A549 (cell line): ENCODE measurements around the gene AHR. TPM values are rescaled to one million over a fixed set of nuclear protein-coding genes. Genes with fewer than 3 reads are reported as not detected.

ENCODE experiments used
- ATAC-seq, 2 experiments: fragments of 200-7000 bp in 1 of 2; fragments of >200 bp in 1 of 2; cut with Nextera tagmentation in 1 of 2; cut with Tn5 transposase in 1 of 2; 3 replicates each; pipeline versions ENCODE4 v1.8.0 to v1.9.1; 2018 to 2020; ENCODE audit warnings: mild to moderate bottlenecking in 1 of 2, moderate library complexity in 1 of 2
- CTCF ChIA-PET: fragments of 300-600 bp; sonication (Branson Sonifier 250); formaldehyde crosslinking; extraction: SDS; loops from one replicate; lab custom pipeline; 2021; ENCODE audit warnings: antibody characterized with exemption, inconsistent platforms; lab: Yijun Ruan, JAX
- POLR2A ChIA-PET: fragments of 350-600 bp; formaldehyde crosslinking; extraction: SDS; loops from one replicate; lab custom pipeline; 2021; ENCODE audit warnings: antibody characterized with exemption, inconsistent platforms; lab: Yijun Ruan, JAX
- DNase-seq, 2 experiments: peaks; one replicate each; pipeline versions ENCODE4 v3.0.0 to v3.0.0-alpha.2; 2011 to 2016; ENCODE audit warnings: low read depth in 1 of 2, low spot score in 1 of 2
- FAIRE-seq: peaks from 2 replicates; lab custom pipeline; 2011; peaks lifted over from hg19 to GRCh38; lab: Jason Lieb, UNC
- H3K27ac ChIP-seq, 2 experiments: fragments of >200 bp; sonication (Bioruptor Twin); formaldehyde crosslinking; 3 replicates each; pipeline ENCODE4 v1.5.1; 2016 to 2017
- H3K4me1 ChIP-seq: fragments of >200 bp; sonication (Bioruptor Twin); formaldehyde crosslinking; 3 replicates; pipeline ENCODE4 v1.6.1; 2016
- H3K4me2 ChIP-seq: fragments of >200 bp; sonication (Bioruptor Twin); formaldehyde crosslinking; 3 replicates; pipeline ENCODE4 v1.6.1; 2016
- H3K4me3 ChIP-seq: fragments of >200 bp; sonication (Bioruptor Twin); formaldehyde crosslinking; 3 replicates; pipeline ENCODE4 v1.5.1; 2016
- H3K9me3 ChIP-seq: fragments of >200 bp; sonication (Bioruptor Twin); formaldehyde crosslinking; 3 replicates; pipeline ENCODE4 v1.6.1; 2016
- CBX8 ChIP-seq: fragments of 200-600 bp; sonication (generic); IDR thresholded peaks from 2 replicates; pipeline ENCODE4 v1.6.1; 2016
- CHD2 ChIP-seq: fragments of 150-350 bp; IDR thresholded peaks from 2 replicates; pipeline ENCODE4 v1.6.1; 2014; ENCODE audit warnings: low read length; ENCODE audit not compliant: partially characterized antibody
- EHF ChIP-seq: fragments of 250-450 bp; sonication (Bioruptor Pico); IDR thresholded peaks from 2 replicates; pipeline ENCODE4 v1.5.0; 2020; ENCODE audit warnings: mild to moderate bottlenecking
- ESRRA ChIP-seq: fragments of 150-350 bp; IDR thresholded peaks from 2 replicates; pipeline ENCODE4 v1.6.1; 2014; ENCODE audit warnings: mild to moderate bottlenecking, low read length, borderline replicate concordance
- FOSL2 ChIP-seq, 2 experiments: fragments of 450-650 bp in 1 of 2; fragments of >200 bp in 1 of 2; sonication (Bioruptor Twin) in 1 of 2; formaldehyde crosslinking; IDR thresholded peaks; 2 replicates each; pipeline versions ENCODE4 v1.5.0 to v1.6.1; 2016 to 2020; ENCODE audit warnings: mild to moderate bottlenecking in 1 of 2, moderate library complexity in 1 of 2
- GATA3 ChIP-seq: IDR thresholded peaks from 2 replicates; pipeline ENCODE4 v1.6.1; 2012; ENCODE audit warnings: borderline replicate concordance
- JUNB ChIP-seq: fragments of >200 bp; sonication (Bioruptor Twin); formaldehyde crosslinking; IDR thresholded peaks from 2 replicates; pipeline ENCODE4 v1.6.1; 2016
- KDM5A ChIP-seq: fragments of 200-600 bp; sonication (generic); IDR thresholded peaks from 2 replicates; pipeline ENCODE4 v1.6.1; 2016; ENCODE audit warnings: antibody characterized with exemption, mild to moderate bottlenecking
- MAFK ChIP-seq: fragments of 450-650 bp; IDR thresholded peaks from 2 replicates; pipeline ENCODE4 v1.6.1; 2014; ENCODE audit not compliant: partially characterized antibody
- RAD21 ChIP-seq, 2 experiments: fragments of >200 bp in 1 of 2; sonication (Bioruptor Twin) in 1 of 2; formaldehyde crosslinking in 1 of 2; IDR thresholded peaks in 1 of 2; conservative IDR thresholded peaks in 1 of 2; 2 replicates in 1 of 2; 3 replicates in 1 of 2; pipeline ENCODE4 v1.6.1; 2012 to 2018; ENCODE audit warnings: inconsistent platforms in 1 of 2
- SREBF2 ChIP-seq: fragments of 450-650 bp; IDR thresholded peaks from 2 replicates; pipeline ENCODE4 v1.6.1; 2014; ENCODE audit warnings: mild to moderate bottlenecking, moderate library complexity
- TP53 ChIP-seq: fragments of 250-450 bp; sonication (Bioruptor Pico); IDR thresholded peaks from 2 replicates; pipeline ENCODE4 v1.5.0; 2021; ENCODE audit warnings: mild to moderate bottlenecking, moderate library complexity
- WGBS: methylation state at CpG from one replicate; pipeline ENCODE4 v1.1.6; 2017; ENCODE audit errors: missing lambda C conversion rate; 5-methylcytosine and 5-hydroxymethylcytosine counted together
- polyA plus RNA-seq, 4 experiments: library from polyadenylated mRNA; depleted of rRNA in 3 of 4; stranded (reverse); fragments of >200 nt; fragmentation: RNase III in 1 of 4; extraction: RNeasy Plus Mini Kit Qiagen cat#74134 plus additional on column Dnase treatment in 1 of 4; gene quantifications; 2 replicates in 3 of 4; 3 replicates in 1 of 4; pipeline ENCODE4 v1.2.3, GENCODE V29; 2011 to 2017
- TF ChIP-seq, protein P1 (sequence below): fragments of 150-350 bp; IDR thresholded peaks from 2 replicates; pipeline ENCODE4 v1.6.1; 2014; ENCODE audit warnings: low read depth, mild to moderate bottlenecking, low read length
- TF ChIP-seq, protein P2 (sequence below): fragments of 200-600 bp; sonication (generic); IDR thresholded peaks from 2 replicates; pipeline ENCODE4 v1.6.1; 2016; ENCODE audit warnings: antibody characterized with exemption, mild to moderate bottlenecking, moderate library complexity
- TF ChIP-seq, protein P3 (sequence below): fragments of 250-450 bp; sonication (Bioruptor Pico); IDR thresholded peaks from 2 replicates; pipeline ENCODE4 v1.5.0; 2021; ENCODE audit warnings: mild to moderate bottlenecking, moderate library complexity, borderline replicate concordance

Gene AHR
- polyA plus RNA-seq, 2 of the 4 experiments (the other 2 are of a cell fraction), result 9.1 to 14.3 TPM

DNA sequence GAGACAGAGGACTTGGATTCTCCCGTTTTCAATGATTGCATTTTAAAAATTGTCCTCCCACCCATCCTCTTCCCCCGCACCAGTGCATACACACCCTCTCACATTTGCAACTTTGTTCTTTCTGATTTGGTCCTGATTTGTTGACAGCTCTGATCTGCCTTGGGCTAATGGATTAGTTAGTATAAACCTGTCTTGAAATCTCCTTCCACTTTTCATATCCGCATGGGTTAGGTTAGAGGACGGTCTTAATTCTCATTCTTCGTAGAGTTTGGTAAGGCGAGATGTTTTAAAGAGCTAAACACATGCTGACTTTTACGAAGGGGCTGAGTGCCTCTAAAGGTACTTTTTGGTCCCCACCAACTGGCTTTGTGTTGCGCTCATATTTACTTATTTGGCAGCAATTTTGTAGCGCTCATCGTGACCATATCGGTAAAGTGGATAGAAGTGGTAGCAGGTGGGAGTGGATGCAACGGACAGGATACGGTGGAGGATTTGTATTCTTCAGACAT is 1.1 kb downstream of the AHR start:
- 1% methylated on average over 13 of the region's 13 CpGs for WGBS
- H3K27ac ChIP-seq, result peak overlapping the region; percentile 90 to 95
- ATAC-seq (peak in 1 of 2 experiments; percentile 24; a peak in 4 of 6 replicates), FAIRE-seq (no peak), DNase-seq (peak in 1 of 2 experiments; percentile 42)
- ChIA-PET POLR2A (interaction anchor here (0.6 to 2.9 kb wide), 4 partner anchors 10 to 169 kb away, joined by 4 to 20 read pairs (median 10); no protein-coding TSS in a partner anchor), CTCF (interaction anchor here (1.0 to 1.7 kb wide), 3 partner anchors 225 to 317 kb away, joined by 3 to 4 read pairs (median 4); no protein-coding TSS in a partner anchor)
- H3K9me3 ChIP-seq, result peaks cover 6% of the 10 kb centered on the region; the same call in 1 of the 3 replicates
- peak overlapping the region; percentile 84 for H3K4me3 ChIP-seq
- peaks cover 40% of the 10 kb centered on the region for H3K4me1 ChIP-seq
- H3K4me2 ChIP-seq, result peak overlapping the region; percentile 83
- TF ChIP-seq, protein P1, sequence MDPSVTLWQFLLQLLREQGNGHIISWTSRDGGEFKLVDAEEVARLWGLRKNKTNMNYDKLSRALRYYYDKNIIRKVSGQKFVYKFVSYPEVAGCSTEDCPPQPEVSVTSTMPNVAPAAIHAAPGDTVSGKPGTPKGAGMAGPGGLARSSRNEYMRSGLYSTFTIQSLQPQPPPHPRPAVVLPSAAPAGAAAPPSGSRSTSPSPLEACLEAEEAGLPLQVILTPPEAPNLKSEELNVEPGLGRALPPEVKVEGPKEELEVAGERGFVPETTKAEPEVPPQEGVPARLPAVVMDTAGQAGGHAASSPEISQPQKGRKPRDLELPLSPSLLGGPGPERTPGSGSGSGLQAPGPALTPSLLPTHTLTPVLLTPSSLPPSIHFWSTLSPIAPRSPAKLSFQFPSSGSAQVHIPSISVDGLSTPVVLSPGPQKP, result no peak
- 0 out of 2 replicates have a peak, but pooled peaks have one; percentile 1 for TF ChIP-seq KDM5A
- TF ChIP-seq GATA3, result 0 out of 2 replicates have a peak, but pooled peaks have one; percentile 4
- no peak for TF ChIP-seq MAFK
- no peak for TF ChIP-seq EHF (CRISPR knock-in tag)
- TF ChIP-seq, protein P2, sequence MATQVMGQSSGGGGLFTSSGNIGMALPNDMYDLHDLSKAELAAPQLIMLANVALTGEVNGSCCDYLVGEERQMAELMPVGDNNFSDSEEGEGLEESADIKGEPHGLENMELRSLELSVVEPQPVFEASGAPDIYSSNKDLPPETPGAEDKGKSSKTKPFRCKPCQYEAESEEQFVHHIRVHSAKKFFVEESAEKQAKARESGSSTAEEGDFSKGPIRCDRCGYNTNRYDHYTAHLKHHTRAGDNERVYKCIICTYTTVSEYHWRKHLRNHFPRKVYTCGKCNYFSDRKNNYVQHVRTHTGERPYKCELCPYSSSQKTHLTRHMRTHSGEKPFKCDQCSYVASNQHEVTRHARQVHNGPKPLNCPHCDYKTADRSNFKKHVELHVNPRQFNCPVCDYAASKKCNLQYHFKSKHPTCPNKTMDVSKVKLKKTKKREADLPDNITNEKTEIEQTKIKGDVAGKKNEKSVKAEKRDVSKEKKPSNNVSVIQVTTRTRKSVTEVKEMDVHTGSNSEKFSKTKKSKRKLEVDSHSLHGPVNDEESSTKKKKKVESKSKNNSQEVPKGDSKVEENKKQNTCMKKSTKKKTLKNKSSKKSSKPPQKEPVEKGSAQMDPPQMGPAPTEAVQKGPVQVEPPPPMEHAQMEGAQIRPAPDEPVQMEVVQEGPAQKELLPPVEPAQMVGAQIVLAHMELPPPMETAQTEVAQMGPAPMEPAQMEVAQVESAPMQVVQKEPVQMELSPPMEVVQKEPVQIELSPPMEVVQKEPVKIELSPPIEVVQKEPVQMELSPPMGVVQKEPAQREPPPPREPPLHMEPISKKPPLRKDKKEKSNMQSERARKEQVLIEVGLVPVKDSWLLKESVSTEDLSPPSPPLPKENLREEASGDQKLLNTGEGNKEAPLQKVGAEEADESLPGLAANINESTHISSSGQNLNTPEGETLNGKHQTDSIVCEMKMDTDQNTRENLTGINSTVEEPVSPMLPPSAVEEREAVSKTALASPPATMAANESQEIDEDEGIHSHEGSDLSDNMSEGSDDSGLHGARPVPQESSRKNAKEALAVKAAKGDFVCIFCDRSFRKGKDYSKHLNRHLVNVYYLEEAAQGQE, result 0 out of 2 replicates have a peak, but pooled peaks have one; percentile 4

DNA sequence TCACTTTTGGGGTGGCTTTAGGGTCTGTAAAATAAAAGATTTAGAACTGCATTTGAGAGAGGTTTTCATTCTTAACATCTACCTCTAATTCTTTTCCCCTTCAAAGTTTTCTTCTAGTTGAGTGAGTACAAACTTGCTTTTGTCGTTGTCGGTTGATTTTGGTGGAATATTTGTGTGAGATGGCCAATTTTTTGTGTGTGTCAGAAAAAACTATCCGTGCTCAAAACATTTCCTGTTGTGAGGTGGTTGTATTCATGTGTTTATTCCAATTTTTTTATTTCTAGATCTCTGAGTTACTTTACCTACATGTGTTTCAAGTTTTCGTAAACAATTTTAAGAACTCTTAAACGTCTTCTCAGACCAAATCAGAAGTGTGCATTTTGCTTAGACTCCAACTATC is 1.6 kb downstream of the AHR start:
- Histone ChIP-seq H3K27ac (peak overlapping the region; percentile 90 to 95), H3K9me3 (peaks cover 6% of the 10 kb centered on the region; the same call in 1 of the 3 replicates), H3K4me1 (peaks cover 45% of the 10 kb centered on the region), H3K4me2 (peak overlapping the region; percentile 83), H3K4me3 (peak overlapping the region; percentile 84)
- 5% methylated on average over 5 of the region's 5 CpGs for WGBS
- ChIA-PET POLR2A (interaction anchor here (0.6 to 2.9 kb wide), 2 partner anchors 23 to 157 kb away, joined by 5 to 20 read pairs; no protein-coding TSS in a partner anchor), CTCF (interaction anchor here (1.0 kb wide), 2 partner anchors 225 to 317 kb away, joined by 3 to 4 read pairs; no protein-coding TSS in a partner anchor)
- no peak for ATAC-seq
- peak; percentile 32 for FAIRE-seq
- TF ChIP-seq JUNB (no peak), ESRRA (no peak), TP53 (CRISPR knock-in tag) (no peak), RAD21 (conservative IDR thresholded peaks at IDR 0.05 in 1 of 2, IDR thresholded peaks at IDR 0.05 in 1 of 2) (no peak), FOSL2 (IDR thresholded peaks at IDR 0.05) (no peak), FOSL2 (CRISPR knock-in tag; IDR thresholded peaks at IDR 0.05) (no peak), MAFK (no peak), CHD2 (no peak), CBX8 (no peak), SREBF2 (no peak)
- TF ChIP-seq, protein P3, sequence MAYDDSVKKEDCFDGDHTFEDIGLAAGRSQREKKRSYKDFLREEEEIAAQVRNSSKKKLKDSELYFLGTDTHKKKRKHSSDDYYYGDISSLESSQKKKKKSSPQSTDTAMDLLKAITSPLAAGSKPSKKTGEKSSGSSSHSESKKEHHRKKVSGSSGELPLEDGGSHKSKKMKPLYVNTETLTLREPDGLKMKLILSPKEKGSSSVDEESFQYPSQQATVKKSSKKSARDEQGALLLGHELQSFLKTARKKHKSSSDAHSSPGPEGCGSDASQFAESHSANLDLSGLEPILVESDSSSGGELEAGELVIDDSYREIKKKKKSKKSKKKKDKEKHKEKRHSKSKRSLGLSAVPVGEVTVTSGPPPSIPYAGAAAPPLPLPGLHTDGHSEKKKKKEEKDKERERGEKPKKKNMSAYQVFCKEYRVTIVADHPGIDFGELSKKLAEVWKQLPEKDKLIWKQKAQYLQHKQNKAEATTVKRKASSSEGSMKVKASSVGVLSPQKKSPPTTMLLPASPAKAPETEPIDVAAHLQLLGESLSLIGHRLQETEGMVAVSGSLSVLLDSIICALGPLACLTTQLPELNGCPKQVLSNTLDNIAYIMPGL (CRISPR knock-in tag), result no peak
- no peak for DNase-seq
